GM21786 (cell line): ENCODE data around the gene TSR3.
"Not testable (repeated sequence)": the region's sequence is repeated elsewhere in the genome, so short reads cannot be mapped to it uniquely, and the experiment has no call there.

Source experiments
- ATAC-seq: cut with Tn5 transposase; IDR thresholded peaks from one replicate; pipeline ENCODE4 v1.9.1; 2021; ENCODE audit not compliant: unreplicated experiment

Gene TSR3

DNA sequence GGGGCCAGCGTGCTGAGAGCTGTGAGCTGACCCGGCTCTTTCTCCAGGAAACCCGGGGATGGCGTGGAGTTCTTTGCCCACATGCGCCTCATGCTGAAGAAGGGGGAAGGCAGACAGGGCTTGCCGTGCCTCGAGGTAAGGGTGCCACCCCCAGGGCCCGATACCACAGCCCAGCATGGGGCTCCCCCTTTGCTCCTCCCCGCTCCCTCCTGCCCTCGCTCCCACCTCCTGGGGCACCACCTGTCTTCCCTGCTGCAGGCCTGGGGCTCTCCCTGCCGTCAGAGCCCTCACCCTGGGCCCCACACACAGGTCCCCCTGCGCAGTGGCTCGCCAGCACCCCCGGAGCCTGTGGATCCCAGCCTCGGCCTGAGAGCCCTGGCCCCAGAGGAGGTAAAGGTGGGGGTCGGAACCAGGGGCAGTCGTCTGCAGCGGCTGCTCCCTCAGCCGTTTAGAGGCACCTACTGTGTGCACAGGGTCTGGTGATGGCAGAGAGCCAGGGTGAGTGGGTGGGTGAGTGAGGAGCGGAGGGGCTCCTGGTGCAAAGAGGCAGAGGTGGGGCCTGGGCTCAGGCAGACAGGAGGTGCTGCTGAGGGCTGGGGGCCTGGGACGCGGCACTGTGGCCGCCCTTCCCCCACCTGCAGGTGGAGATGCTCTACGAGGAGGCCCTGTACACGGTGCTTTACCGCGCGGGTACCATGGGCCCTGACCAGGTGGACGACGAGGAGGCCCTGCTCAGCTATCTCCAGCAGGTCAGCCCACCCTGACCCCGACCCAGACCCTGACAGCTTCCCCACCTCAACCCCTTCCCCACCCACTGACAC lies 12.6 kb downstream of the TSR3 start:
- ATAC-seq = no peak

DNA sequence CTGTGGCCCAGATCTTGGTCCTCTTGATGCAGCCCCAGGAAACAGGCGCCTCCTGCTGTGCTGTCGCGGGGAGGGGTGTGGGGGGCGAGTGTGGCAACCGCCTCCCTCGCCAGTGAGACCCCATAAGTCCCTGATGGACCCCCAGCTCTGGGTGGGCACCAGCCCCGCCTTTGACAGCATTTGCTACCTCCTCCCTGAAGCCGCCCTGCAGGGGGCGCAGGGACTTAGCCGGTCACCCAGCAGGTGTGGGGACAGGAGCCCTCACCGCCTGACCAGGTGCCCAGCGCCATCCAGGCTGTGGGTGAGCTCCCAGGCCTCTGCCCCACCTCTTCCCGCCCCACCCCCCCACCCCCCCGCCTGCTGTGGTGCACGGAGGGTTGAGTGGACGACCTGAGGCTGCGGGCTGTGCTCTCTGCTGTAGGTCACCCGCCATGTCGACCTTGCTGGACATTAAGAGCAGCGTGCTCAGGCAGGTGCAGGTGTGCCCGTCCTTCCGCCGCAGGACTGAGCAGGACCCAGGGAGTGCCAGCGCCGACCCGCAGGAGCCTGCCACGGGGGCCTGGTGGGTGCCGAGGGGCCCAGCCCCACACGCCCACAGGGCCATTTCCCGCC lies 13.5 kb downstream of the TSR3 start:
- no peak for ATAC-seq

GRCh38 chr16:1337486-1337885 lies 14.2 kb downstream of the TSR3 start:
- ATAC-seq = no peak

- no peak for ATAC-seq
Observed at GRCh38 chr16:1336619-1337018, 15.1 kb downstream of the TSR3 start.

DNA sequence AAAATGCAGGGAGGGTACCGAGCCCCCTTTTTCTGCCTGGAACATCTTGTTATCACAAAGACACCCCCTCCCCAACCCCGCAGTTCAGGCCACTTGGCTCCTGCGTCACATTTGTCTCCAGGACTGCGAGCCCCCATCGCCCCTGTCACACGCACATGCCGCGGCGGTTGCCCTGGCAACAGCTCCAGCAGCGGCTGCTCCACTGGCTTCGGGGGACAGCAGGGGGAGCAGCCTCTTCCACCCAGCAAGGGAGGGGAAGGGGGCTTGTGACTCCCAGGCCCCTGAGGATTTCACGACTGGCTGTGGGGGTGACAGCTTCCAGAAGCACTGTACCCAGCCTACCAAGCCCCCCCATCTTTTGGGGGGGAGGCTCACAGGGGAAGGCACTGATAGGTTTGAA lies 15.7 kb downstream of the TSR3 start:
- ATAC-seq = no peak

- no peak for ATAC-seq
Observed at GRCh38 chr16:1335211-1335971, 16.3 kb downstream of the TSR3 start.

DNA sequence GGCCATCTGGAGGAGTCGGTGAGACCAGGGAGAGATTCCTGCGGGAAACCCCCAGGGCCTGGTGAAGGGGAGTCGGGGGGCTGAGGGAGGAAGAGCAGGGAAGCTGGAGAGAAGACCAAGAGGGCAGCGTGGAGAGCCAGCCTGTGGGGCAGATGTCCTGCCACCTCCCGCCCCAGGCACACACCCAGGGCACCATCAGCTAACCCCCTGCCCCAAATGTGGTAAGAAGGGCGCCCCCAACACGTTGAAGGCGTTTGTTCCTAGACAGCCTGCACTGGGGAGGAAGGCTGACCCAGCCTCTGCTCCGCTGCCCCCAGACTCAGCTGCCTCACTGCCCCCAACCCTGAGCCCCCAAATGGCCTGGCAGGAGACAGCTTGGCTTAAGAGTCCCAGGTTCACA lies 16.9 kb downstream of the TSR3 start:
- ATAC-seq = no peak

GRCh38 chr16:1333854-1334700 lies 17.6 kb downstream of the TSR3 start:
- ATAC-seq = no peak

- no peak for ATAC-seq
Observed at GRCh38 chr16:1333149-1333812, 18.4 kb downstream of the TSR3 start, which contains the start of gene BAIAP3. TSS of gene BAIAP3 (plus strand) at chr16:1333645. CDS start at chr16:1338550, 4,905 bp downstream.

DNA sequence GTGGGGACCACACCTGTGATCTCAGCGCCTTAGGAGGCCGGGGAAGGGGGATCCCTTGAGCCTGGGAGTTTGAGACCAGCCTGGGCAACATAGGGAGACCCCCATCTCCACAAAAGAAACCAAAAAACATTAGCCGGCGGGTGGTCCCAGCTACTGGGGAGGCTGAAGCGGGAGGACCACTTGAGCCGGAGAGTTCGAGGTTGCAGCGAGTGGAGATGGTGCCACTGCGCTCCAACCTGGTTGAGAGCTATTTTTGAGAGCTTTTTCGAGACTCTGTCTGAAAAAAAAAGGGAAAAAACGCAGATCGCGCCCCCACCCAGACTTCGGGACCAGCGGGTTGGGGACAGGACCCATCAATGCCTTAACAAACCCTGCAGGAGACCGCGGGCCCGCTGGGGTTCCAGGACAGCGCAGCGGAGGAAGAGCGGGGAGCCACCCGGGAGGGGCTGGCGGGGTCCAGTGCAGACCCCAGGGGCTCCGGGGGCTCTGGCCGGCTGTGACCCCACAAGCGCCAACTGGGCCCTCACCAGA lies 19.0 kb downstream of the TSR3 start:
- no peak for ATAC-seq

DNA sequence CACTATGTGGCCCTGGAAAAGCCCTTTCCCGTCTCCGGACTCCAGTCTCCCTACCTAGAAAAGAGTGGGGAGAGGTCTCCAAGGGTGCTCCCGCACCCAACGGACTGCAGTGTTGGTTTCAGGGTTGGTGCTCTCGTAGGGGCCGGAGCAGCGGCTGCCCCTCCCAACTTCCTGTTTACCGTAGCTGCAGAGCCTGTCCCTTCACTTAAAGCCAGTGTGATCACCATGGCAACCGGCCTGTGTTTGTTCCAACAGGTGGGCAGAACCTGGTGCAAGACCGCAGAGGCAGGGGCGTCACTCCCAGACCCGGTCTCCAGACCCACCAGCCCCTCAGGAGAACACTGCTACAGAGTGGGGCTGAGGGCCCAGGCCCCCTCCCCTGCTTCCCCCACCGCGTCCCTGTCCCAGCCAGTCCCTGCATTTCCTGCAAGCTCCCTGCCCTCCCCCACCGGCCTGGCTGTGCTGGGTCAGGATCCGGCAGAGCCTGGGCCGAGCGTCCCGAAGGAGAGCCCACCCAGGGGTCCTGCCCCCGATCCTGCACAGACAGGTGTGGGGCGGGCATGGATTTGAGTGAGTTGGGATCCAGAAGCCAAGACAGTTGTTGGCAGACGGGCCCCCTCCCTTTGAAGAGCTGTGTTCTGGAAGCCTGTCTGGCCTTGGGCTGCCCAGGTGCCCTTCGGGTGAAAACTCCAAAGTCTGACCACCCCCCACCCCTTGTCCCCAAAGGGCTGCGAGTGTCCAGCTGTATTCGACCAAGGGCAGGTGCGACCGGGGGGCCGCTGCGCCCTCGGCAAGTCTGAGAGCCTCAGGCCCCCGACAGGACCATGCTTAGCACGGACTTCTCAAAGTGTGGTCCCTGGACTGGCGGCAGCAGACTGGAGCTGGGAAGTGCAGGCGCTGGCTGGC lies 19.7 kb downstream of the TSR3 start:
- ATAC-seq = peak; percentile 42

GRCh38 chr16:1330931-1331711 lies 20.6 kb downstream of the TSR3 start:
- no peak for ATAC-seq

GRCh38 chr16:1330260-1330914 lies 21.3 kb downstream of the TSR3 start:
- ATAC-seq = no peak

DNA sequence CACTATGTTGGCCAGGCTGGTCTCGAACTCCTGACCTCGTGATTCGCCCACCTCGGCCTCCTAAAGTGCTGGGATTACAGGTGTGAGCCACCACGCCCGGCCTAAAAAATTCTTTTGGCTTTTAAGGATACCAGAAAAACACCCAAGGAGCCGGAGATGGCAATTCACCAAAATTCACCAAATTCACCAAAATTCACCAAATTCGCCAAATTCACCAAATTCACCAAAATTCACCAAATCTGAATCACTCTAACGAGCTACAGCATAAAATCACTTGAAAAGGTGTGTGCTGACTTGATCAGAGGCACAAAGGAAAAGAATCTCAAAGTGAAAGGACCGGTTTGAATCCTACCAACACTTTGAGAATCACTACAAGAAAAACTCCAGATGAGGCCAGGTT lies 22.7 kb downstream of the TSR3 start:
- not testable (repeated sequence) for ATAC-seq

DNA sequence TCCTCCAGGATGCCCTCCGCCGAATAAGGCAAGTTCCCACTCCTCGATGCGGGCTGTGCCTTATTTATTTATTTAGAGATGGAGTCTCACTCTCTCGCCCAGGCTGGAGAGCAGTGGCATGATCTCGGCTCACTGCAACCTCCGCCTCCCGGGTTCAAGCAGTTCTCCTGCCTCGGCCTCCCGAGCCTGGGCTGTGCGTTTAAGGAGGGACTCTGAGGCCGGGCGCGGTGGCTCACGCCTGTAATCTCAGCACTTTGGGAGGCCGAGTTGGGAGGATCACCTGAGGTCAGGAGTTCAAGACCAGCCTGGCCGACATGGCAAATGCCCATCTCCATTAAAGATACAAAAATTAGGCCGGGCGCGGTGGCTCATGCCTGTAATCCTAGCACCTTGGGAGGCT lies 23.5 kb downstream of the TSR3 start:
- not testable (repeated sequence) for ATAC-seq

DNA sequence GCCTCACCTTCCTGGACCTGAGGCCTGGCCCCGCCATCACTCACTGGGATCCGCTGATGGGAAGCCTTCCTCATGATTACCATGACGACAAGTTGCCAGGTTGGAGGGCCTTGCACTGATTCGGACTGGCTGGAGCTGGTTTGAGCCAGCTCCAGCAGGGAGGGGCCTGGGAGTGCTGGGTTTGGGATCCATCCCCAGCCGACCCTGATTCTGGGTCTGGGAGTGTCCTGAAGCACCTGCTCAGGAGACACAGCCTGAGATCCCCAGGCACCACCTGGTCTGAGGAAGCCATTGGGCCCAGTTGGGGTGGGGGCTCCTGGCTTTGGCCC lies 24.1 kb downstream of the TSR3 start:
- no peak for ATAC-seq

DNA sequence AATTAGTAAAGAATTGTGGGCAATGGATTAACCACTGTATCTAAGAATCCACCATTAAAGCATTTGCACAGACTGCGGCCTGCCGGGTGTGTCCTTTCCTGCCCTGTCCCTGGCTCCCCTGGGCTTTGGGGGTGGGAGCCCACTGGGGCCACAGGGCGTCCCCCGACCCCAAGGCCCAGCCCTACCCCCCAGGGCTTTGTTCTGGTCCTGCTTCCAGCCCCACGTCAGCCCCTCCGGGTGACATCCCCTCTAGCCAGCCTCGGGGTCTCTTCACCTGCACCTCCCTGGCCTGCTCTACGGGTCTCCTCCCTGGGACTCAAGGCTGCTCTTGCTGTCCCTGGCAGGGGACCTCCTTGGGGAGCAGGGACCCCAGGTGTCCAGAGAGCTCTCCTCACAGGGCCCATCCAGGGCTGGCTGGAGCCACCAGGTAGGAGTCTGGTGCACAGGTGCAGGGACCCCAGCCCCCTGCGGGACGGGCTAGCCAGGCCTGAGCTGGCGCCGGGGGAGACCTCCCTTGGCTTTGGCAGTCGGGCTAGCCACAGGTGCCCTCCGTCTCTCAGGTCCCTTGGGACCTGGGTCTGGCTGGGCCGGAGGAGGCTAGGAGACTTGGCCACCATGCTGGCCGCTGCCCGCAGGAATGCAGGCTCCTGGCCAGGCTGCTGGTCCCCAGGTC lies 24.6 kb downstream of the TSR3 start:
- ATAC-seq = no peak
